Choroid plexus epithelial cell (primary cell): ENCODE measurements around the gene ATL1.
"Not testable (repeated sequence)": the region's sequence is repeated elsewhere in the genome, so short reads cannot be mapped to it uniquely, and the experiment has no call there.

Source experiments
- DNase-seq: peaks from one replicate; pipeline ENCODE4 v3.0.0-alpha.2; 2010; ENCODE audit warnings: low read depth
- H3K4me3 ChIP-seq: 2 replicates; pipeline ENCODE4 v1.5.1; 2011; ENCODE audit warnings: low read depth, mild to moderate bottlenecking, control low read depth, low read length, moderate library complexity
- CTCF ChIP-seq: conservative IDR thresholded peaks from 2 replicates; pipeline ENCODE4 v1.5.1; 2011; ENCODE audit warnings: low read depth, mild to moderate bottlenecking, control low read depth, inconsistent platforms, low read length, moderate library complexity

Gene ATL1

GRCh38 chr14:50534997-50535396 is 24.9 kb upstream of the ATL1 start:
- no peak for TF ChIP-seq CTCF
- H3K4me3 ChIP-seq = no peak overlapping the region
- no peak for DNase-seq

GRCh38 chr14:50538034-50538433 is 21.9 kb upstream of the ATL1 start:
- H3K4me3 ChIP-seq = not testable (repeated sequence)

GRCh38 chr14:50539051-50539450 is 20.9 kb upstream of the ATL1 start:
- H3K4me3 ChIP-seq = no peak overlapping the region
- no peak for DNase-seq
- TF ChIP-seq CTCF = no peak

More at GRCh38 chr14:50538034-50538433, 21.9 kb upstream of the ATL1 start:
- not testable (repeated sequence) for DNase-seq

GRCh38 chr14:50541159-50541567 is 18.8 kb upstream of the ATL1 start:
- H3K4me3 ChIP-seq = no peak overlapping the region
- no peak for DNase-seq
- TF ChIP-seq CTCF = no peak

- H3K4me3 ChIP-seq = no peak overlapping the region
- peak; percentile 77 for DNase-seq
- TF ChIP-seq CTCF = peak; percentile 67
Measured at GRCh38 chr14:50542941-50543418, 17.0 kb upstream of the ATL1 start.

- no peak for TF ChIP-seq CTCF
- no peak for DNase-seq
- no peak overlapping the region for H3K4me3 ChIP-seq
Measured at GRCh38 chr14:50544911-50545310, 15.0 kb upstream of the ATL1 start.

- DNase-seq = peak; percentile 11
- TF ChIP-seq CTCF = no peak
- no peak overlapping the region for H3K4me3 ChIP-seq
Measured at GRCh38 chr14:50545618-50546017, 14.3 kb upstream of the ATL1 start.
